HEK293T (cell line): ENCODE results near the gene SH3TC1.

ENCODE experiments used
- CTCF ChIA-PET: fragments of 350-600 bp; formaldehyde crosslinking; extraction: SDS; loops from one replicate; lab custom pipeline; 2021; ENCODE audit warnings: antibody characterized with exemption, inconsistent platforms; lab: Yijun Ruan, JAX
- POLR2A ChIA-PET: fragments of 350-600 bp; formaldehyde crosslinking; extraction: SDS; loops from one replicate; lab custom pipeline; 2020; ENCODE audit warnings: antibody characterized with exemption, inconsistent platforms; lab: Yijun Ruan, JAX
- DNase-seq: peaks from one replicate; pipeline ENCODE4 v3.0.0; 2012; ENCODE audit warnings: mixed read lengths; ENCODE audit errors: extremely low spot score
- ARNT ChIP-seq: fragments of 450-650 bp; IDR thresholded peaks from 2 replicates; pipeline ENCODE4 v1.6.1; 2017; ENCODE audit warnings: mild to moderate bottlenecking
- BHLHE40 ChIP-seq: fragments of 450-650 bp; IDR thresholded peaks from 2 replicates; pipeline ENCODE4 v1.6.1; 2016; ENCODE audit warnings: mild to moderate bottlenecking, moderate library complexity, borderline replicate concordance
- CTBP1 ChIP-seq: fragments of 450-650 bp; IDR thresholded peaks from 2 replicates; pipeline ENCODE4 v1.6.1; 2016; ENCODE audit warnings: borderline replicate concordance
- ELF4 ChIP-seq: fragments of 450-650 bp; IDR thresholded peaks from 2 replicates; pipeline ENCODE4 v1.6.1; 2017; ENCODE audit warnings: antibody characterized with exemption
- FOXA1 ChIP-seq: fragments of 450-650 bp; IDR thresholded peaks from 2 replicates; pipeline ENCODE4 v1.6.1; 2016; ENCODE audit warnings: mild to moderate bottlenecking
- FOXK2 ChIP-seq: fragments of 450-650 bp; IDR thresholded peaks from 2 replicates; pipeline ENCODE4 v1.6.1; 2016; ENCODE audit warnings: mild to moderate bottlenecking
- FOXM1 ChIP-seq: fragments of 450-650 bp; IDR thresholded peaks from 2 replicates; pipeline ENCODE4 v1.6.1; 2017; ENCODE audit warnings: mild to moderate bottlenecking, borderline replicate concordance
- HDGF ChIP-seq: fragments of 450-650 bp; IDR thresholded peaks from 2 replicates; pipeline ENCODE4 v1.6.1; 2017; ENCODE audit warnings: antibody characterized with exemption, borderline replicate concordance
- L3MBTL2 ChIP-seq: fragments of 450-650 bp; conservative IDR thresholded peaks from 2 replicates; pipeline ENCODE4 v1.6.1; 2016; ENCODE audit warnings: mild to moderate bottlenecking
- LEF1 ChIP-seq: fragments of 450-650 bp; IDR thresholded peaks from 2 replicates; pipeline ENCODE4 v1.6.1; 2017; ENCODE audit warnings: mild to moderate bottlenecking, borderline replicate concordance
- NFRKB ChIP-seq: fragments of 450-650 bp; IDR thresholded peaks from 2 replicates; pipeline ENCODE4 v1.6.1; 2016; ENCODE audit warnings: mild to moderate bottlenecking, moderate library complexity
- SP1 ChIP-seq: fragments of 450-650 bp; IDR thresholded peaks from 2 replicates; pipeline ENCODE4 v1.6.1; 2017
- SUZ12 ChIP-seq: fragments of 450-650 bp; IDR thresholded peaks from 2 replicates; pipeline ENCODE4 v1.6.1; 2016; ENCODE audit warnings: mild to moderate bottlenecking
- TARDBP ChIP-seq: fragments of 450-650 bp; IDR thresholded peaks from 2 replicates; pipeline ENCODE4 v1.6.1; 2016
- ZNF384 ChIP-seq: fragments of 450-650 bp; IDR thresholded peaks from 2 replicates; pipeline ENCODE4 v1.6.1; 2016
- TF ChIP-seq, protein P1 (sequence below): fragments of 450-650 bp; IDR thresholded peaks from 2 replicates; pipeline ENCODE4 v1.6.1; 2016

SH3TC1 gene

DNA sequence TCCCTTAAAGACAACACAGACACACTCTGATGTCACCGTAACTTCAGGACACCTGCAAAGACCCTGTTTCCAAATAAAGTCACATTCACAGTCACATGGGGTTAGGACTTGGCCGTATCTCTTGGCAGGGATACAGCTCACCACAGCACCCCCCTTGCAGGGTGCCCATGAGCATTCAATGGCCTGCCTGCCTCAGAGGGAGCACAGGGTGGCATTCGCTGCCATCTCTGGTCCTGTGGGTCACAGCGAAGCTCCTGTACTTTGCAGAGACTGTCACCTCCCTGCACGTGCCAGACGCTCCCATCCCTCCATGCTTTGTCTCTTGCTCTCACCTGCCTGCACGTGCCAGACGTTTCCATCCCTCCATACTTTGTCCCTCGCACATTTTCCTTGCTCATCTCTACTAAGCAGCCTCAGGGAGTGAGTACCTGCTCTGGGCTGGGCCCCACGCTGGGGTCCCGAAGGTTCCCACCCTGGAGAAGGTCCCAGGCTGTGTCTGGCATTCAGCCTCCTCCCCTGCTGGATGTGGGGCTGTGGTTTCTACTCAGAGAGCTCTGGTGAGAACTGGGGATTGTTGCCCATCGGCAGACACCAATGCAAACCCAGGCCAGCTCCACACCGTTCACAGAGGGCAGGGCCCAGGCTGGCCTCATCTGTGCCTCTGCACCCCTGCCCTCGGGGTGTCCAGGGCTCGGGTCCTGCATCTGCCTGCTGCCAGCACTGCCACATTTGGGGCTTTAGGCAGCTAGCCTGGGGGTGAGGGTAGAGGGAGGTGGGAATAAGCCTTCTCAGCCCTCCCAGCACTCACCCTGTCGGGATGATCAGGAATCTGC, 86.3 kb downstream of the SH3TC1 start:
- POLR2A ChIA-PET: no interaction called here
- CTCF ChIA-PET: no interaction called here
- TF ChIP-seq LEF1 (no peak), TARDBP (no peak), ELF4 (no peak), ARNT (no peak), SUZ12 (no peak), FOXM1 (no peak), SP1 (no peak), CTBP1 (no peak), L3MBTL2 (no peak), FOXA1 (no peak), FOXK2 (no peak), BHLHE40 (no peak)
- no peak for DNase-seq

DNA sequence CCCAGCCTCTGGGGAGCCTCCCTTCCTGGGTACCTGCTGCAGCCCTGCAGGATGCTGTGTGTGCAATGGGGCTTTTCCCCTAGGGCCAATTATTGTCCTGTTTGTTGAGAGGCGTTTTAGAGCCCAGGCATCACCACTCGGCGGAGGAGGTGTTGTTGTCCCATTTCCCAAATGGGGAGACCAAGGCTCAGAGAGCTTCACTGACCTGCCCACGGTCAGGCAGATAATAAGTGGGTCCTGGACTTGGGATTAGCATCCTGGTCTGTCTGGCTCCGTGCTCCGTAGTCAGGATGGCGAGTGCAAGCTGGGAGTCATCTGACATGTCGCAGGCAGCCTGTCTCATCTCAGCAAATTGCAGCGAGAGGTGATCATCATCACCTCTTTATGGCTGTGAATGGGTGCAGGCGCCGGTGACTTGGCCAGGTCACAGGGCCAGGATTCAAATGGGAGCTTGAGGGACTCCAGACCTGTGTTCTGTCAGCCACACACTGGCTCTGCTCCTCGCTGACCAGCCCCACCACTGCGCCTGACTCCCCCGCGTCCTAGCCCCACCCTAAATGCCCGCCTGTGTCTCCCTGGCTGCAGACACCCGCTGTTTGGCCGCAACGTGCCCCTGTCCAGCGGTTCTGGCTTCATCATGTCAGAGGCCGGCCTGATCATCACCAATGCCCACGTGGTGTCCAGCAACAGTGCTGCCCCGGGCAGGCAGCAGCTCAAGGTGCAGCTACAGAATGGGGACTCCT, 87.1 kb downstream of the SH3TC1 start:
- no peak for TF ChIP-seq CTBP1
- ChIA-PET CTCF (no interaction called here), POLR2A (no interaction called here)
- no peak for DNase-seq

DNA sequence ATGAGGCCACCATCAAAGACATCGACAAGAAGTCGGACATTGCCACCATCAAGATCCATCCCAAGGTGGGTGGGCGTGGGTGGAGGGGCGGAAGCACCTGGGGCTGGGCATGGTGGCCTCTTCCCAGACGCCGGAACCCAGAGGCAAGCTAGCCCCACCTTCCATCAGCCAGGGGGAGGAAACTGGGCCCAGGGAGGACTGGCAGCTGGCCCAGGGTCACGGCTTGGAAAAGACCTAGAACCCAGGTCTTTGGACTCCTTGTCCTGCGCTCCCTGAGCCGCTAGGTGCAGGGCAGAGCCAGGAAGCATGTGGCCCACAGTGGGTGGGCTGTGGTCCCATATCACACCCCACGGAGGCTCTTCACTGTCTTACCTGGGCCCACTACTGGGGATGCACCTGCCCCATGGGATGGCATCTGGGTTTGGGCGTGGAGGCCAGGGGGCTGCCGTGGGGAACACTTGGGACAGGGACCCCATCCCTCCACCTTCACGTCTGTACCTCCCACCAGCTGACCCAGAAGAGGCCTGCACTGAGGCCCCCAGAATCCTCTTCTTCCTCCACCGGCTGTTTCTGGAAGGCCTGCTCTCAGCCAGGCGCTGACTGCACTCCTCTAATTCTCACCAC, 87.7 kb downstream of the SH3TC1 start:
- DNase-seq: no peak
- POLR2A ChIA-PET: no interaction called here
- CTCF ChIA-PET: no interaction called here
- no peak for TF ChIP-seq CTBP1

DNA sequence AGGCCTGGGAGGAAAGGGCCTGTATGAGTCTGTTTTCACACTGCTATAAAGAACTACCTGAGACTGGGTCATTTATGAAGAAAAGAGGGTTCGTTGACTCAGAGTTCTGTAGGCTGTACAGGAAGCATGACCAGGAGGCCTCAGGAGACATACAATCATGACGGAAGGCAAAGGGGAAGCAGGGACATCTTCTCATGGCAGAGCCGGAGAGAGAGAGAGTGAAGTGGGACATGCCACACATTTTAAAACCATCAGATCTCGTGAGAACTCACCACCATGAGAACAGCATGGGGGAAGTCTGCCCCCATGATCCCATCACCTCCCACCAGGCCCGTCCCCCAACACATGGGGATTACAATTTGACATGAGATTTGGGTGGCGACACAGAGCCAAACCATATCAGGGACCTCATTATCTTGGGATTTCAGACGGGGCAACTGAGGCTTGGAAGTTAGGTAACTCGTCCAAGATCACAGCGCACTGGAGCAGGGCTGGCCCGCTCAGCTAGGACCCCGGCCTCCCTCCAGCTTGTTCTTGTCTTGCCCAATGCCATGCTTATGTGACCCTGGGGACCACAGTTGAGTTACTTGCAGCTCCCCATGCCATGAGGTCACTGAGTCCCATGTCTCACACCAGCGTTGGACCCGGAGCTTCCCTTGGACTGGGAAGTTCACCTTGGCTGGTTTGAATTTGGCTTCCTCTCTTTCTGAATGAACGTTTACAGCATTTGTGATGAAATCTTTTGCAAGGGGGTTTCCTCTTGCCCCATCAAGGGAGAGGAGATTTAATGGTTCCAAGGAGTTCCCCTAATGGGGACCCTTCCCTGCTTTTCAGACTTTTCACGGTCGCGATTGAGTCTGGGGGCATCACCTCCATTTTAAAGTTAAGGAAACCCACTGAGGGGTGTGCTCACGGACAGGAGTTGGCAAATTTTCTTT, 88.5 kb downstream of the SH3TC1 start:
- TF ChIP-seq CTBP1: no peak
- CTCF ChIA-PET: no interaction called here
- DNase-seq: no peak
- POLR2A ChIA-PET: no interaction called here

DNA sequence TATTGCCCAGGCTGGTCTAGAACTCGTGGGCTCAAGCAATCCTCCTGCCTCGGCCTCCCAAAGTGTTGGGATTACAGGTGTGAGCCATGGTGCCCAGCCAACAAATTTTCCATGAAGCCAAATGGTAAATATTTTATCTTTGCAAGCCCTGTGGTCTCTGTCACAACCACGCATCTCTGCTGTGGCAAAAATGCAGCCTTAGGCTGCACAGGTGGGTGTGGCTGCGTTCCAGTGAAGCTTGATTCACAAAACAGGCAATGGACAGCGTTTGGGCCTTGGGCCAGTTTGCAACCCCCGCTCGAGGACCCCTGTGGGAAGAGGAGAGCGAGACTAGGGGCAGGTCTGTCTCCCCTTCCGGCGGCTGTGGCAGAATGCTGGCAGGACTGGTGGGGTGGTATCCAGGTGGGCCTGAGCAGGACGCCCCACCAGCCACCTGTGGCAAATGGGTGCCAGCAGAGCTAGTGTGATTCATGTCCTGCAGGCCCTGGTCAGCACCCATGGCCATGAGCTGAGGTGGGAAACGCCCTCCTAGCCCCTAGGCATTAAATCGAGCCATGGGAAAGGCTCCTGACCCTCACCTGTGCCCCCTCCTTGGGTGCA, 90.2 kb downstream of the SH3TC1 start:
- TF ChIP-seq FOXM1: no peak
- no peak for TF ChIP-seq BHLHE40
- no peak for TF ChIP-seq LEF1
- no peak for TF ChIP-seq HDGF
- no peak for TF ChIP-seq SUZ12
- TF ChIP-seq, protein P1, sequence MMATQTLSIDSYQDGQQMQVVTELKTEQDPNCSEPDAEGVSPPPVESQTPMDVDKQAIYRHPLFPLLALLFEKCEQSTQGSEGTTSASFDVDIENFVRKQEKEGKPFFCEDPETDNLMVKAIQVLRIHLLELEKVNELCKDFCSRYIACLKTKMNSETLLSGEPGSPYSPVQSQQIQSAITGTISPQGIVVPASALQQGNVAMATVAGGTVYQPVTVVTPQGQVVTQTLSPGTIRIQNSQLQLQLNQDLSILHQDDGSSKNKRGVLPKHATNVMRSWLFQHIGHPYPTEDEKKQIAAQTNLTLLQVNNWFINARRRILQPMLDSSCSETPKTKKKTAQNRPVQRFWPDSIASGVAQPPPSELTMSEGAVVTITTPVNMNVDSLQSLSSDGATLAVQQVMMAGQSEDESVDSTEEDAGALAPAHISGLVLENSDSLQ: no peak
- no peak for DNase-seq
- CTCF ChIA-PET: no interaction called here
- POLR2A ChIA-PET: no interaction called here

DNA sequence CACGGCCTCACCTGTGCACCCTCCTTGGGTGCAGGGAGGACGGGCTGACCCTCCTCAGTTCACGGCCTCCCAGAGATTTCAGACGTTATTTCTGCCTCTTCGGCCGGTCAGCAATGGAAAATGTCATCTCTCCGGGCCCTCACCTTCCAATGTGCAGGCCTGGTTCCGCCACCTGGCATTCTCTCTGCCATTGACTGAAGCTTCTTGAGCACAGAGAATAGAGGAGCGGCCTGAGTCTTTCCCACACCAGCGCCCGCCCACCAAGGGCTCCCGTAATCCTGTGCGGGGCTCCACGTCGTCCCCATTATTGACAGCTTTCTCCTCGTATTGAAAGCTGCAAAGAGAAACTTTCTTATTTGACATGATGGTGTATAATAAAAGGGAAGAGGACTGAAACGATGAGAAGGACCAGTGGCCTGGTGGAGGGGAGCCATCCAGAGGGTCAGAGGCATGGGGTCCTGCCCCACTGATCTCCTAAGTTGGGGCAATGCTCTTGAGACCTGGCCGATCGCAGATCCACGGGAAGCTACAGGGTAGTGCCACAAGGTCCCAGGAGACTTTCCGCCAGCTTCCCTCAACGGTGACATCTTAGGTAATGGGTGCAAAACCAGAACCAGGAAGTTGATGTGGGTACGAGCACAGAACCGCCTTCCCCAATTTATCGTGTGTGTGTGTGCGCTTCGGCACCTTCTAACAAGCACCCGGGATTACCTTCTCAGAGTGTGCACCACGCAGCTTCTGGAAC, 91.0 kb downstream of the SH3TC1 start:
- no peak for TF ChIP-seq SUZ12
- no peak for TF ChIP-seq HDGF
- ChIA-PET POLR2A (no interaction called here), CTCF (no interaction called here)
- DNase-seq: no peak

DNA sequence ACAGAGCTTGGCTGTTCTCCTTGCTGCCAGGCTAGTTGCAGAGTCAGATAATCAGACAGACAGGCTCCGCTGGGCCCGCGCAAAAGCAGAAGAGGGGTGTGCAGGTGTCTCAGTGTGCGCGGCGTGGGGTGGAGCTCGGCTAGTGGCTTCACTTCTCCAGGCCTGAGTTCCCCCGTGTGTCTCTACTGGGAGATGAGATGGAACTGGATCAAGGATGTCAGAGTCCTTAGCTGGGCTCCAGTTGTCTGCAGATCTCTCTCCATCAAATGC, 91.5 kb downstream of the SH3TC1 start:
- ChIA-PET CTCF (no interaction called here), POLR2A (no interaction called here)
- TF ChIP-seq CTBP1 (no peak), L3MBTL2 (no peak), BHLHE40 (no peak), SP1 (no peak), TARDBP (no peak), FOXM1 (no peak), FOXA1 (no peak), FOXK2 (no peak), LEF1 (no peak), ARNT (no peak), NFRKB (no peak), ZNF384 (no peak), HDGF (no peak), SUZ12 (no peak), ELF4 (no peak)
- TF ChIP-seq, protein P1: no peak
- no peak for DNase-seq
